ENCODE data around the gene C6orf47.
A peak's percentile ranks its signal among the peaks of the same experiment; 100 is the strongest.

The C6orf47 gene

DNA sequence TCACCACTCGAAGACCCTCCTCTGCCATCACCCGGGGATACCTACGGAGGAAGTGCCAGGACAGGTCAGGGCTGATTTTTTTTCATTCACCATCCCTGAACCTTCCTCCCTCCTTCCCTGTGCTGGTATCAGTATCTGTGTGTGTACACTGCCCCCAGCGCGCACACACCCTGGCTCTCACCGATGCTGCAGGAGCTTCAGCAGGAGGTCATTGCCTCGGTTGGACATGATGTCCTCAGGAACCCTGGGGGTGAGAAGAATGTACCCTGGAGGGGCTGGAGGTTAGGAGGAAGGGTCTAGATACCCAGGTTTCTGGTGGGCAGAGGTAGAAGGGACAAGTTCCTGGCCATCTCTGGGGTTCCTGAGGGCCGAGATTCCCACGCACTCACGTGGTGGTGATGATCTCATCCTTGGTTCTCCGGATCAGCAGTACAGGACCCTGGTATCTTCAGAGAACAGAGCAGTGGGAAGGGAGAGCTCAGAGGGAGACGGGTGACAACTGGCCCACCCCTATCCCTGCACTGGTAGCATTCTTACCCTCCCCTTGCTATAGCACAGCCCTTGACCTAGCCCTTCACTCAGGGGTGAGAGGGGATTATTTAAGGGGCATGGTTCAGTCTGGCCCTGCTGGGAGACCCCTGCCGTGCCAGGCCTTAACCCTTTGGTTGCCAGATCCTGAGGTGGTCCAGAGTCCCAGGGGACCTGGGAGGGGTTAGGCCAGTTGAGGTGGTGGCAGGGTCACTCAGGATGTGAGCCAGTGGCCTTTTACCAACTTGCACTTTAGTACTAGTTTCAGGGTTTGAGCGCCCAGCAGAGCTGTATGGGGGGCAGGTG is 27.5 kb upstream of the C6orf47 start:
- no peak for DNase-seq (ENCODE audit: low spot score)

DNA sequence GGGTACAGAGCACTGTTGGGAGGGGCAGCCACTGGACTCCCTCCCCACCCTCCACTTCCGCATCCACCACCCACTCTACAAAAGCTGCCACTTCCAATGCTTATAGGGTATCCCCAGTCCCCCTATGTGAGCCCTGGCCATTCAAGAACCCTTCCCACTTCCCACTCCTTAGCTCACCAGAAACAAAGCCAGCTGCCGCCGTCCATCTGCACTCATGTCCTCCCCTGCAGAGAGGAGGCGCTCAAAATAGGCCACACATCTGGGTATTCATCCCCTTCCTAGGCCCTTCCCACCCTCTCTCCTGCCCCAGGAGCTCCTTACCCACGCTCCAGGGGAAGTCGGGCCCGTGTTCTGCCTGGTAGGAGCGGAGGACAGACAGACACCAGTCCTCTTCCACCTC is 26.7 kb upstream of the C6orf47 start:
- no peak for DNase-seq (ENCODE audit: low spot score)

DNA sequence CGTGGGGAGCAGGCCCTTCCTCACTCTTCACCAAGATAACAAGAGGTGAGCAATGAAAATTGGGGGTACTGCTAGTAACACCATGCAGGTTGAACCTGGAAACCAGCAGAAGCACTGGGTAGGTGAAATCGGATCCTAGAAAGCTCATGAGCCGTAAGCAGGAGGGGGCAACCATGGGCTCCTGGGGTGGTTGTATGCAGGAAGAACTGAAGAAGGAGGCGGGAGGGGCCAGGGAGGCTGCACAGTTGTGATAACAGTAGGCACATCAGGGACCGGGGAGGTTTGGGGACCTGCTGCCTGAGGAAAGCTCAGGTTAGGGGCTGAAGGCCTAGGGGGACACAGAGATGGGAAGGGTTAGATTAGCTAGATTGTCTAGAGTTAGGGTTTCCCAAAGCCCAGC is 25.9 kb upstream of the C6orf47 start:
- DNase-seq (ENCODE audit: low spot score): no peak

DNA sequence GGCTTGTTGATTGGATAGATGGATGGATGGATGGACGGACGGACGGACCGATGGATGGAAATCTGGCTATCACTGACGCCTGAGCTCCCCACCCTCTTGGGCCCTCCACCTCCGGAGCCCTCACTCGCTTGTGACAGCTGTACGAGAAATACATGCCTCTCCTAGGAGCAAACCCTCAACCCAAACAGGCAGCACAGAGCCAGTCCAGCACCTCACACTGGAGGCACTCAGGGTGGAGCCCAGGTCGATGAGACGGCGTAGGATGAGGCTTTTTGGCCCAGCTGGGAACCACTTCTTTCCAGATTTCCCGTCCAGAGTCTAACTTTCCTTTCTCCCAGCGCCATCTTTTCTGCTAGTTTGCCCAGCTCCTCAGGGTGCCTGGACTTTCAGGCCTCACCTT is 23.0 kb upstream of the C6orf47 start:
- no peak for DNase-seq (ENCODE audit: low spot score)

GRCh38 chr6:31681135-31681671 is 20.6 kb upstream of the C6orf47 start:
- DNase-seq (ENCODE audit: low spot score): no peak

DNA sequence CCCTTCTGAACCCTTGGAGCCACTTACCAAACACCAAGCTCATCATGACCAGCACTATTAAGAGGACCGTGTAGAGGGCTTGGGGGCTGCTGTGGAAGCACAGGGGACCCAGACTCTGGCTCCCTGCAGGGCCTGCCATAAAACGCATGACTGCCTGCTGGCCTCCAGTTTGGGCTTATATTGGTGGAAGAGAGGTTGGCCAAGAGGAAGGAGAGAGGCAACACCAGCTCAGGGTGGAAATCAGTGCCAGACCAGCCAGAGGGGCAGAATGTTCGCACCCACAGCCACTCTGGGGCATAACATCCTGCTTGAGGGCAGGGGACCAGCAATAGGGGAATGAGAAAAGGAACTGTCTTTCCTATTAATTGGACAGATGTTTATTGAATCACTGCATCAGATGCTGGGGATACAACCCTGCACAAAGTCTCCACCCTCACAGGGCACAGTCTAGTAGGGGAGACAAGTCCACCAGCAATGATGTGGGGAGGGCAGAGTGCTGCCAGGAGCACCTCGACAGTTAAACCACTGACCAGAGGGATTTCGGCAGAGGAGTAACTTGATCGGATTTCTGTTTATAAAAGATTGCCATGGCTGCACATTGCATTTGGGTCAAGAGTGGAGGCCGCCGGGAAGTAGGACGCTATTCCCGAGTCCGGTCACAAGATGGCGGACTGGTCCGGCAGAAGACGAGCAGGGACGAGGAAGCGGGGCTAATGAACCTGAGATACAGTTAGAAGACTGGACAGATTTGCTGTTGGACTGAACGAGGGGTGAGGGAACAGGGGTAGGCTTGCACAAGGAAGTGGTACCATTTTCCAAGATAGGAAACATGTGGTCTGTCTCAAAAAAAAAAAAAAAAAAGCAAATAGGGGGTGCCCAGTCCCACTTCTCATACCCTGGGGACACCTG is 19.9 kb upstream of the C6orf47 start, which contains the start of gene LY6G5C:
Gene LY6G5C, minus strand, starts transcription at position 842 of the 909 bp plus-strand sequence. Its CDS starts 694 bp downstream, at position 148.
- peak; percentile 68 for DNase-seq (ENCODE audit: low spot score)

GRCh38 chr6:31677955-31678354 is 17.4 kb upstream of the C6orf47 start:
- DNase-seq (ENCODE audit: low spot score): no peak

- DNase-seq (ENCODE audit: low spot score): no peak
Observed at GRCh38 chr6:31676904-31677303, 16.3 kb upstream of the C6orf47 start.

DNA sequence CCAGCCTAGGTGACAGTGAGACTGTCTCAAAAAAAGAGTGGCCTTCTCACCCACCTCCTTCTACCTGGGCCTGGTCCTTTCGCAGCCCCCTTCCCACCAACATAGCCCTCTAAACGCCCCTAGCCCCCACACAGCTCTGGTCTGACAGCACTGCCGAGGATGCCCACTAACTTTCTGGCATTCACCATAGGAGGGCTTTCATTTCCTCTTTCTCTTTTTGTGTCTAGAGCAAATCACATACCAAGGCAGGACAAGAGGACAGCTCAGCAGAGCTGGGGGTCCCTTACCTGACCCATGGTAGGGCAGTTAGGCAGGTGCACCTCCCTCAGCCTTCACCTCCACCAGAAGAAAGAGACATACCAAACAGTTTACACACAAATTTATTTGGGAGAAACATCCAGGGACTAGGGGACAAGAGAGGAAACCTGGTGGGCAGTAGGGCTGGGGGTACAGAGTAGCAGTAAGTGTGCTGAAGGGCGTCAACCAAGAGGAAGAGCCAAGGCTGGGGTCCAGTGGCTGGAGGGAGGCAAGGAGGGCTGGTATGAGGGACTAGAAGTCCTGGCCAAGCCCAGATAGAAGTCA is 15.8 kb upstream of the C6orf47 start:
- DNase-seq (ENCODE audit: low spot score): no peak

DNA sequence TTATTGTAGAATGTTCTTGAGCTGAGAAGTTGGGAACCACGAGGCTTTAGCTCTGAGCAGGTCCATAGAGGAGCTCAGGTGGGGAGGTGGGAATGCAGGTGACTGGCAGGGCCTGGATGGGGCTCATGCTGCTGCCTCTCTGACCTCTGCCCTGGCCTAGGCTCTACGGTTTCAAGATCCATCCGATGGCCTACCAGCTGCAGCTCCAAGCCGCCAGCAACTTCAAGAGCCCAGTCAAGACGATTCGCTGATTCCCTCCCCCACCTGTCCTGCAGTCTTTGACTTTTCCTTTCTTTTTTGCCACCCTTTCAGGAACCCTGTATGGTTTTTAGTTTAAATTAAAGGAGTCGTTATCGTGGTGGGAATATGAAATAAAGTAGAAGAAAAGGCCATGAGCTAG is 9.1 kb upstream of the C6orf47 start, which contains the start of gene LY6G5B:
Gene LY6G5B, plus strand, starts transcription at position 301 of the 400 bp plus-strand sequence. CDS start 975 bp downstream, outside the sequence.
- no peak for DNase-seq (ENCODE audit: low spot score)

DNA sequence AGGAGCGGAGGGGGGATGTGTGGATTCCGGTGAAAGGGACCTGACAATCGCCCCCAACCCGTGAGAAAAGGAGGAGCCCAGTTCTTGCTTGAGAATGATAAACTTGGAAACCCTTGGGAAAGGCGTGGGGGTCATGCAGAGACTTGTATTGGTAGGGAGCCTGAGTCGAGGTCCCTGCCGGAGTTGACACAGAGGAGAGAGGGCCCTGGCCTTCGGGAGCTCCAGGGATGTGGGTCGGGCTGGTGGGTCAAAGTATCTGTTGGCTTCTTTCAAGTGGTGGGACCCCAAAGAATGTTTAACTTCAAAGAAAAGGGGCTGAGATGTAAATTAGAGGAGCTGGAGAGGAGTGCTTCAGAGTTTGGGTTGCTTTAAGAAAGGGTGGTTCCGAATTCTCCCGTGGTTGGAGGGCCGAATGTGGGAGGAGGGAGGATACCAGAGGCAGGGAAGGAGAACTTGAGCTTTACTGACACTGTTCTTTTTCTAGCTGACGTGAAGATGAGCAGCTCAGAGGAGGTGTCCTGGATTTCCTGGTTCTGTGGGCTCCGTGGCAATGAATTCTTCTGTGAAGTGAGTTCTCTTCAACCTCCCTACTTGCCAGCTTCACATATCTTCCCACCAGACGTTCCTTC is 5.9 kb upstream of the C6orf47 start:
- DNase-seq (ENCODE audit: low spot score): no peak

- DNase-seq (ENCODE audit: low spot score): peak; percentile 99
Observed at GRCh38 chr6:31665501-31666336, 5.1 kb upstream of the C6orf47 start, which contains the start of gene CSNK2B. TSS of gene CSNK2B (plus strand) at chr6:31666080. CDS start at chr6:31666832, 752 bp downstream.

GRCh38 chr6:31664790-31665500 is 4.4 kb upstream of the C6orf47 start, which contains the start of gene GPANK1:
TSS of gene GPANK1 (minus strand) at chr6:31664997. CDS start at chr6:31664478, 519 bp downstream.
- peak; percentile 95 for DNase-seq (ENCODE audit: low spot score)

GRCh38 chr6:31663961-31664789 is 3.6 kb upstream of the C6orf47 start:
- DNase-seq (ENCODE audit: low spot score): no peak

GRCh38 chr6:31663126-31663960 is 2.8 kb upstream of the C6orf47 start:
- DNase-seq (ENCODE audit: low spot score): no peak

DNA sequence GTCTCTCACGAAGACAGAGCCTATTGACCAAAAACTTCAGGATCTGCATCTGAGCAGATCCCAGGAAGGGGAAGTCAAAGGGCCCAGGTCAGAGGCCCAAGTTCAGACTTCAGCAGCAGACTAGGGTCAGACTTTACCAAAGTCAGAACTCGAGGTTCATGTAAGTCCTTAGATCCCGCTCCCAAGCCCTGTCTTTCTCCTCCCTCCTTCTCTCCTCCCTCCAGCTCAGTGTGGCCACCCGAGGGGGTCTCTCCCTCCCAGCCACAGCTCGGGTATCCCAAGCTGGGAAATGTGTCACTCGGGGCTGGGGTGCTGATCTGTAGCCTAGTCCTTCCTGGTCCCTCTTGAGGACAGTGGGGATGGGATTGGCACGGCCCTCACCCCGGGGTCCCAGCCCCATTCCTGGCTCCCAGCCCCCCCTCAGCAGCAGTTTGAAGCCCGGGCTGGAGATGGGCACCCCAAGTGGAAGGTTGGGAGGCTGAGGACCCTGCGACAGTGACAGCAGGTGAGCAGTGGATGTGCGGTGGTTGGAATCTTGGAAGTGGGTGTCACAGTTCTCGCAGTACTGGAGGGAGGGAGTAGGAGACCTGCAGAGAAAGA is 1.6 kb upstream of the C6orf47 start:
- DNase-seq (ENCODE audit: low spot score): no peak
